HCT116 (cell line): ENCODE data around the gene ADAMTS3.

Source experiments
- CEBPB ChIP-seq: IDR thresholded peaks from 2 replicates; pipeline ENCODE4 v1.6.1; 2012; ENCODE audit warnings: low read depth
- EGR1 ChIP-seq: IDR thresholded peaks from 2 replicates; pipeline ENCODE4 v1.6.1; 2012; ENCODE audit warnings: low read depth
- ELF1 ChIP-seq: IDR thresholded peaks from 2 replicates; pipeline ENCODE4 v1.6.1; 2012; ENCODE audit warnings: low read depth, borderline replicate concordance
- EZH2phosphoT487 ChIP-seq: fragments of 200-600 bp; IDR thresholded peaks from 2 replicates; pipeline ENCODE4 v1.6.1; 2018; ENCODE audit warnings: antibody characterized with exemption, borderline replicate concordance
- JUND ChIP-seq: IDR thresholded peaks from 2 replicates; pipeline ENCODE4 v1.6.1; 2012
- POLR2A ChIP-seq: IDR thresholded peaks from 2 replicates; pipeline ENCODE4 v1.7.0; 2011; ENCODE audit warnings: borderline replicate concordance; ENCODE audit not compliant: insufficient read depth, insufficient read length; ENCODE audit errors: extremely low read depth
- RAD21 ChIP-seq: IDR thresholded peaks from 2 replicates; pipeline ENCODE4 v1.6.1; 2012; ENCODE audit warnings: low read depth, mild to moderate bottlenecking
- SP1 ChIP-seq: IDR thresholded peaks from 2 replicates; pipeline ENCODE4 v1.6.1; 2012; ENCODE audit warnings: low read depth
- ZNF274 ChIP-seq: fragments of 200-500 bp; sonication (Bioruptor generic); IDR thresholded peaks from 2 replicates; pipeline ENCODE4 v1.6.1; 2014; ENCODE audit warnings: mild to moderate bottlenecking, low read depth, low read length, inconsistent platforms
- TF ChIP-seq, protein P1 (sequence below), 3 experiments: fragments of 200-600 bp in 1 of 3; sonication (generic) in 1 of 3; IDR thresholded peaks in 2 of 3; conservative IDR thresholded peaks in 1 of 3; 2 replicates each; pipeline ENCODE4 v1.5.1; 2012 to 2017; ENCODE audit warnings: low read depth in 2 of 3, low read length in 2 of 3, antibody characterized with exemption in 1 of 3, borderline replicate concordance in 1 of 3, control low read depth in 1 of 3, mild to moderate bottlenecking in 1 of 3, mixed read lengths in 1 of 3, mixed run types in 1 of 3, moderate library complexity in 1 of 3; ENCODE audit not compliant: insufficient read depth in 1 of 3
- TF ChIP-seq, protein P2 (sequence below): IDR thresholded peaks from 2 replicates; pipeline ENCODE4 v1.6.1; 2012; ENCODE audit warnings: low read depth
- TF ChIP-seq, protein P3 (sequence below): IDR thresholded peaks from 2 replicates; pipeline ENCODE4 v1.6.1; 2012

DNA sequence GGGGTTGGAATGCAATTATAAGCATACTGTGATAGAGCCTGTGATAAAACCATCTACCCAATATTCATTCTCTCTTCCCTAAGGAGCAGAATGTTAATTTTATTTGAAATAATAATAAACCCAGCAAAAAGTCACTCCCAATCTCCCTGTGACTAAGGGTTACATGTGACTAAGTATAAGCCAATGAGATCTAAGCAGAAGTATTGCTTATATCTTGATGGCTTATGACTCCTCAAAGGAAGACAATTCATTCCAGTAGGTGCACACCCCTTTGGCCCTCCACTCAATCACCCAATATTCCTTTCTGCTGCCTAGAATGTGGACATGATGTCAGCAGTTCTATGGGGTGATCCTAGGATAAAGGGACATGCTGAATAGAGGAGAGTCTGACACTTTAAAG, 224.6 kb downstream of the ADAMTS3 start:
- TF ChIP-seq EZH2phosphoT487 (no peak), SP1 (no peak), ELF1 (no peak), ZNF274 (no peak), POLR2A (no peak), CEBPB (no peak), EGR1 (no peak), RAD21 (no peak), JUND (no peak)
- TF ChIP-seq, protein P1, sequence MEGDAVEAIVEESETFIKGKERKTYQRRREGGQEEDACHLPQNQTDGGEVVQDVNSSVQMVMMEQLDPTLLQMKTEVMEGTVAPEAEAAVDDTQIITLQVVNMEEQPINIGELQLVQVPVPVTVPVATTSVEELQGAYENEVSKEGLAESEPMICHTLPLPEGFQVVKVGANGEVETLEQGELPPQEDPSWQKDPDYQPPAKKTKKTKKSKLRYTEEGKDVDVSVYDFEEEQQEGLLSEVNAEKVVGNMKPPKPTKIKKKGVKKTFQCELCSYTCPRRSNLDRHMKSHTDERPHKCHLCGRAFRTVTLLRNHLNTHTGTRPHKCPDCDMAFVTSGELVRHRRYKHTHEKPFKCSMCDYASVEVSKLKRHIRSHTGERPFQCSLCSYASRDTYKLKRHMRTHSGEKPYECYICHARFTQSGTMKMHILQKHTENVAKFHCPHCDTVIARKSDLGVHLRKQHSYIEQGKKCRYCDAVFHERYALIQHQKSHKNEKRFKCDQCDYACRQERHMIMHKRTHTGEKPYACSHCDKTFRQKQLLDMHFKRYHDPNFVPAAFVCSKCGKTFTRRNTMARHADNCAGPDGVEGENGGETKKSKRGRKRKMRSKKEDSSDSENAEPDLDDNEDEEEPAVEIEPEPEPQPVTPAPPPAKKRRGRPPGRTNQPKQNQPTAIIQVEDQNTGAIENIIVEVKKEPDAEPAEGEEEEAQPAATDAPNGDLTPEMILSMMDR (IDR thresholded peaks at IDR 0.05 in 2 of 3, conservative IDR thresholded peaks at IDR 0.05 in 1 of 3; ENCODE audit: borderline replicate concordance in 1 of 3, insufficient read depth in 1 of 3, low read depth in 2 of 3, low read length in 2 of 3) = no peak
- TF ChIP-seq, protein P2, sequence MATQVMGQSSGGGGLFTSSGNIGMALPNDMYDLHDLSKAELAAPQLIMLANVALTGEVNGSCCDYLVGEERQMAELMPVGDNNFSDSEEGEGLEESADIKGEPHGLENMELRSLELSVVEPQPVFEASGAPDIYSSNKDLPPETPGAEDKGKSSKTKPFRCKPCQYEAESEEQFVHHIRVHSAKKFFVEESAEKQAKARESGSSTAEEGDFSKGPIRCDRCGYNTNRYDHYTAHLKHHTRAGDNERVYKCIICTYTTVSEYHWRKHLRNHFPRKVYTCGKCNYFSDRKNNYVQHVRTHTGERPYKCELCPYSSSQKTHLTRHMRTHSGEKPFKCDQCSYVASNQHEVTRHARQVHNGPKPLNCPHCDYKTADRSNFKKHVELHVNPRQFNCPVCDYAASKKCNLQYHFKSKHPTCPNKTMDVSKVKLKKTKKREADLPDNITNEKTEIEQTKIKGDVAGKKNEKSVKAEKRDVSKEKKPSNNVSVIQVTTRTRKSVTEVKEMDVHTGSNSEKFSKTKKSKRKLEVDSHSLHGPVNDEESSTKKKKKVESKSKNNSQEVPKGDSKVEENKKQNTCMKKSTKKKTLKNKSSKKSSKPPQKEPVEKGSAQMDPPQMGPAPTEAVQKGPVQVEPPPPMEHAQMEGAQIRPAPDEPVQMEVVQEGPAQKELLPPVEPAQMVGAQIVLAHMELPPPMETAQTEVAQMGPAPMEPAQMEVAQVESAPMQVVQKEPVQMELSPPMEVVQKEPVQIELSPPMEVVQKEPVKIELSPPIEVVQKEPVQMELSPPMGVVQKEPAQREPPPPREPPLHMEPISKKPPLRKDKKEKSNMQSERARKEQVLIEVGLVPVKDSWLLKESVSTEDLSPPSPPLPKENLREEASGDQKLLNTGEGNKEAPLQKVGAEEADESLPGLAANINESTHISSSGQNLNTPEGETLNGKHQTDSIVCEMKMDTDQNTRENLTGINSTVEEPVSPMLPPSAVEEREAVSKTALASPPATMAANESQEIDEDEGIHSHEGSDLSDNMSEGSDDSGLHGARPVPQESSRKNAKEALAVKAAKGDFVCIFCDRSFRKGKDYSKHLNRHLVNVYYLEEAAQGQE = no peak
- TF ChIP-seq, protein P3, sequence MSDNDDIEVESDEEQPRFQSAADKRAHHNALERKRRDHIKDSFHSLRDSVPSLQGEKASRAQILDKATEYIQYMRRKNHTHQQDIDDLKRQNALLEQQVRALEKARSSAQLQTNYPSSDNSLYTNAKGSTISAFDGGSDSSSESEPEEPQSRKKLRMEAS = no peak
